ENCODE results near the gene CTTN. TPM values are rescaled to one million over a fixed set of nuclear protein-coding genes. Genes with fewer than 3 reads are reported as not detected.

The CTTN gene
- total and polyA plus RNA-seq, 5 donors: 67.7 to 117 (median 84.7) TPM

Other genes starting within 250 kb of the CTTN start
- 10 to 100 TPM; 11.3 to 13.4 (median 12.3) TPM for gene FADD, start 195.2 kb upstream of the CTTN start, total RNA-seq
- gene FADD, start 195.2 kb upstream of the CTTN start, polyA plus RNA-seq: 10.6 TPM
- 10 to 100 TPM; 36.7 to 44.9 (median 39.4) TPM for gene PPFIA1, start 127.8 kb upstream of the CTTN start, total RNA-seq
- gene PPFIA1, start 127.8 kb upstream of the CTTN start, polyA plus RNA-seq: 16.2 TPM

All from right cardiac atrium (tissue), 5 donors.